PC-3 (cell line): Measurements from ENCODE around the gene TMEM178B.

Experiments used
- EZH2 ChIP-seq: fragments of 300-600 bp; sonication (generic); IDR thresholded peaks from one replicate; pipeline ENCODE4 v1.6.1; 2017; ENCODE audit warnings: antibody characterized with exemption, mild to moderate bottlenecking, low read length; ENCODE audit not compliant: unreplicated experiment
- EZH2phosphoT487 ChIP-seq: fragments of 300-600 bp; sonication (generic); IDR thresholded peaks from 2 replicates; pipeline ENCODE4 v1.6.1; 2018; ENCODE audit warnings: mild to moderate bottlenecking, antibody characterized with exemption, low read length, borderline replicate concordance
- TF ChIP-seq, protein P1 (sequence below): fragments of 300-600 bp; sonication (generic); conservative IDR thresholded peaks from 2 replicates; pipeline ENCODE4 v1.5.1; 2017; ENCODE audit warnings: antibody characterized with exemption, low read depth, mild to moderate bottlenecking, low read length

DNA sequence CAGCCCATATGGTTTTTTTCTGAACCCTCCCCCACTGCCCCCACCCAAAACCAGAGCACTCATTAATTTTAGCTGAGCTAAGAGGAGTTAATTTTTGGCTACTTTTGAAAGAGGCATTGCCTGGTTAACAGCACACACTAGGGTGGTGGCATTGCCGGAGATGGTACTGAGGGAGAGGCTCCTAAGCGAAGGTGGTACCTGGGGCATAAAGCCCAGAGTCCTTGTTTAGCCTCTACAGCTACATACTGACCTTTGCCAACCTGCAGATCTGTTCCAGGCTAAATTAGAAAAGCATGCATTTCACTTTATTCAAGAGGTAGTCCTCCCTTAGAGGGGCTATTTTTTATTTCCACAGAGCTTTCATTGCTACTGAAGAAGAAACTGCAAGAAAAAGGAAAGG, 304.5 kb downstream of the TMEM178B start:
- TF ChIP-seq, protein P1, sequence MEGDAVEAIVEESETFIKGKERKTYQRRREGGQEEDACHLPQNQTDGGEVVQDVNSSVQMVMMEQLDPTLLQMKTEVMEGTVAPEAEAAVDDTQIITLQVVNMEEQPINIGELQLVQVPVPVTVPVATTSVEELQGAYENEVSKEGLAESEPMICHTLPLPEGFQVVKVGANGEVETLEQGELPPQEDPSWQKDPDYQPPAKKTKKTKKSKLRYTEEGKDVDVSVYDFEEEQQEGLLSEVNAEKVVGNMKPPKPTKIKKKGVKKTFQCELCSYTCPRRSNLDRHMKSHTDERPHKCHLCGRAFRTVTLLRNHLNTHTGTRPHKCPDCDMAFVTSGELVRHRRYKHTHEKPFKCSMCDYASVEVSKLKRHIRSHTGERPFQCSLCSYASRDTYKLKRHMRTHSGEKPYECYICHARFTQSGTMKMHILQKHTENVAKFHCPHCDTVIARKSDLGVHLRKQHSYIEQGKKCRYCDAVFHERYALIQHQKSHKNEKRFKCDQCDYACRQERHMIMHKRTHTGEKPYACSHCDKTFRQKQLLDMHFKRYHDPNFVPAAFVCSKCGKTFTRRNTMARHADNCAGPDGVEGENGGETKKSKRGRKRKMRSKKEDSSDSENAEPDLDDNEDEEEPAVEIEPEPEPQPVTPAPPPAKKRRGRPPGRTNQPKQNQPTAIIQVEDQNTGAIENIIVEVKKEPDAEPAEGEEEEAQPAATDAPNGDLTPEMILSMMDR: no peak
- TF ChIP-seq EZH2phosphoT487 (no peak), EZH2 (no peak)
